Fibroblast of the aortic adventitia (primary cell): Measurements from ENCODE around the gene FCGR1A. TPM values are rescaled to one million over a fixed set of nuclear protein-coding genes. Genes with fewer than 3 reads are reported as not detected.
"Not testable (repeated sequence)": the region's sequence is repeated elsewhere in the genome, so short reads cannot be mapped to it uniquely, and the experiment has no call there.

Source experiments
- DNase-seq: peaks from one replicate; pipeline ENCODE4 v3.0.0-alpha.2; 2010; ENCODE audit warnings: low read depth
- H3K4me3 ChIP-seq: 2 replicates; pipeline ENCODE4 v1.5.1; 2011; ENCODE audit warnings: low read depth, mild to moderate bottlenecking, control low read depth, low read length, moderate library complexity
- total RNA-seq: library from RNA; depleted of rRNA; stranded (reverse); fragments of >200 nt; gene quantifications from 2 replicates; pipeline ENCODE4 v1.2.3, GENCODE V29; 2012; ENCODE audit warnings: low replicate concordance

FCGR1A gene
- total RNA-seq, 1 donor, result not detected

DNA sequence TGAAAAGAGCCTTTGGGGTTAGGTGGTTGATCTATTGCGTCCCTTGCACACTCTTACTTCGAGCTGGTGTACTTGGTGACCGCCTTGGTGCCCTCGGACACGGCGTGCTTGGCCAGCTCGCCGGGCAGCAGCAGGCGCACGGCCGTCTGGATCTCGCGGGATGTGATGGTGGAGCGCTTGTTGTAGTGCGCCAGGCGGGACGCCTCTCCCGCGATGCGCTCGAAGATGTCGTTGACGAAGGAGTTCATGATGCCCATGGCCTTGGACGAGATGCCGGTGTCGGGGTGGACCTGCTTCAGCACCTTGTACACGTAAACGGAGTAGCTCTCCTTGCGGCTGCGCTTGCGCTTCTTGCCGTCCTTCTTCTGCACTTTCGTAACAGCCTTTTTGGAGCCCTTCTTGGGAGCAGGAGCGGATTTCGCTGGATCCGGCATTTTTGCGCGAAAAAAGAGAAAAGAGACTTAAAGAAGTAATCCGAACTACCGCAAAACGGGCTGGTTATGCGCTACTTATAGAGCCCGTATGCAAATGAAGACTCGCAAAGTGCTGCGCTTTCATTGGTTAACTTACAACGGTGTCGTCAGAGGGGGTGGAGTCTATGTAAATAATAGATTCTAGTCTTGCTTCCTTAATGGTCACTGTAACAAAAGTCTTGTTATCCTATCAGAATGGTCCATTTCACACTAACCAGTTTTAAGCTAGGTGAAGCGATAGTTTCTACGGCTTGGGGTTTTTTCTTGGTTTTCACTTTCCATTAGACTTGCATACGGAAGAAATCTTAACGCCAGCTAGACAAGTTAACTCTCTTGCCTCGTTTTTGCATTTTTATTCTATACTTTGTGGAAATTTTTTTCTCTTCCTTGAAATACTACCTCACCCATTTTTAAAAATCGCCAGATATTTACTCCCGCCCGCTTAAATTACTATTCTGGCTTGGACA is 29.7 kb downstream of the FCGR1A start:
- peak overlapping the region; percentile 63 for H3K4me3 ChIP-seq
- peak; percentile 96 for DNase-seq

GRCh38 chr1:149812893-149813801 is 30.7 kb downstream of the FCGR1A start:
- DNase-seq, result peak; percentile 81
- H3K4me3 ChIP-seq, result peak overlapping the region; percentile 55

DNA sequence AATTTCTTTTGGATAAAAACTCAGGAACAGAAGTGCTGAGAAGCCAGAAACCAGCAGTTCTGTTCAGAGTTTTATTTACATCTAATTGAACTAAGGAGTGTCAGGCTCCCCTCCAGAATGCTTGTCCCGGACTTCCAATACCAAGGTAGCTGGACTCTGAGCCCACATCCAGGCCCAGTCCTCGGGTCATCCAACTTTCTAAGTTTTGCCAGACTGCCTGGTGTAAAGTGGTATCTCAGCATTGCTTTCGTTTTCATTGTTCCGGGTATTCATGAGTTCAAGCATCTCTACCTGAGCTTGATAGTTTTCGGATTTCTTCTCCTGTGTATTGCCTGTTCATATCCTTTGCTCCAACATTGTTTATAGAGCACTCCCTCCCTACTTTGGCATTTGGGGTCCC is 37.9 kb downstream of the FCGR1A start:
- not testable (repeated sequence) for DNase-seq, H3K4me3 ChIP-seq

- not testable (repeated sequence) for H3K4me3 ChIP-seq, DNase-seq
Measured at GRCh38 chr1:149826555-149826954, 44.1 kb downstream of the FCGR1A start.

DNA sequence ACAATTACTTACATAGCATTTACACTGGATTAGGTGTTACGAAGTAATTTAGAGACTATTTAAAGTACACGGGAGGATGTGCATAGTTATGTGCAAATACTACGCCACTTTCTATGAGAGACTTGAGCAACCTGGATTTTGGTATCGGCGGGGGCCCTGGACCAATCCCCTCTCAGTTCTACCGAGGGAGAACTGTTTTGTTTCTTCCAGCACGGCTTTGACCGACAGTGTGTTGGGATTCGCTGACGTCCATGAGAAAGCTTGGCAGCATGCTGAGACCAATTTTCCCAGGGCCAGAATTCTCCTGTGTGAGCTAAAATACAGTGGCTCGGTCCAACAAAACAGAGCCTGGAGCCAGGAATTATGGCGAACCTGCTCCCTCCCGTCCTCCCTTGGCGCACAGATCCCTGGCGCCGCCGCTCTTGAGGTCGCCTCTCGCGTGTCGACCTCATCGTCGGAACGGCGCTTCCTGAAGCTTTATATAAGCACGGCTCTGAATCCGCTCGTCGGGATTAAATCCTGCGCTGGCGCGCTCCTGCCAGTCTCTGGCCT is 49.3 kb downstream of the FCGR1A start:
- not testable (repeated sequence) for H3K4me3 ChIP-seq, DNase-seq

DNA sequence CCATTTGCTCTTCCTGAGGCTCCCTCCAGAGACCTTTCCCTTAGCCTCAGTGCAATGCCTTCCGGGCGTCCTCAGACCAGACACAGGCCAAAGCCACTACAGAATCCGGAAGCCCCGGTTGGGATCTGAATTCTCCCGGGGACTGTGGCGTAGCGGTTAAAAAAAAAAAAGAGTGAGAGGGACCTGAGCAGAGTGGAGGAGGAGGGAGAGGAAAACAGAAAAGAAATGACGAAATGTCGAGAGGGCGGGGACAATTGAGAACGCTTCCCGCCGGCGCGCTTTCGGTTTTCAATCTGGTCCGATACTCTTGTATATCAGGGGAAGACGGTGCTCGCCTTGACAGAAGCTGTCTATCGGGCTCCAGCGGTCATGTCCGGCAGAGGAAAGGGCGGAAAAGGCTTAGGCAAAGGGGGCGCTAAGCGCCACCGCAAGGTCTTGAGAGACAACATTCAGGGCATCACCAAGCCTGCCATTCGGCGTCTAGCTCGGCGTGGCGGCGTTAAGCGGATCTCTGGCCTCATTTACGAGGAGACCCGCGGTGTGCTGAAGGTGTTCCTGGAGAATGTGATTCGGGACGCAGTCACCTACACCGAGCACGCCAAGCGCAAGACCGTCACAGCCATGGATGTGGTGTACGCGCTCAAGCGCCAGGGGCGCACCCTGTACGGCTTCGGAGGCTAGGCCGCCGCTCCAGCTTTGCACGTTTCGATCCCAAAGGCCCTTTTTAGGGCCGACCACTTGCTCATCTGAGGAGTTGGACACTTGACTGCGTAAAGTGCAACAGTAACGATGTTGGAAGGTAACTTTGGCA is 50.0 kb downstream of the FCGR1A start:
- H3K4me3 ChIP-seq, DNase-seq: not testable (repeated sequence)

GRCh38 chr1:149833144-149833543 is 50.6 kb downstream of the FCGR1A start:
- not testable (repeated sequence) for DNase-seq

DNA sequence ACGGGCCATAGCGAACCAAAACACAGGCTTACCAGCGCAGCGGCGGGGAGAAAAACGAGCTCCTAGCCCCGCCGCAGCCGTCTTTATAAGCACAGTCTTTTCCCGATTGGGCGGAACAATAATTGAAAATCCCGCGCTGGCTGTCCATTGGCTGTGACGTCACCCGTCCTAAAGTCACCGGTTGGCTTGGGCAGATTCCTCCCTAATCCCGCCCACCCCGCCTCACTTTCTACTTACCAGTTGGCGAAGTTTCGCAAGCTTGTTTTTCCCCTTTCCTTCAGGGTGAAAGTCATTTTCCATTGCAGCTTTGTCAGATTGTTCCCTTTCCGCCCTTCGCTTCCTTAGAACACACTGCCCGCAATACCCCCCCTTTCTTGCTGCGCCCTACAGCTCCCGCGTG is 58.7 kb downstream of the FCGR1A start:
- H3K4me3 ChIP-seq, DNase-seq: not testable (repeated sequence)

More at GRCh38 chr1:149833144-149833543, 50.6 kb downstream of the FCGR1A start:
- not testable (repeated sequence) for H3K4me3 ChIP-seq

Other genes starting within 250 kb of the FCGR1A start
- not detected in 2 replicates for gene PPIAL4C, start 198.8 kb upstream of the FCGR1A start, total RNA-seq
- 7.0 and 9.4 TPM in 2 replicates for gene BOLA1, start 116.9 kb downstream of the FCGR1A start, total RNA-seq
- 17.4 and 25.0 TPM in 2 replicates for gene SV2A, start 135.2 kb downstream of the FCGR1A start, total RNA-seq
- gene SF3B4, start 145.1 kb downstream of the FCGR1A start, total RNA-seq, result 2.8 and 24.9 TPM in 2 replicates
- 7.3 and 22.1 TPM in 2 replicates for gene MTMR11, start 154.2 kb downstream of the FCGR1A start, total RNA-seq
- 17.7 and 41.7 TPM in 2 replicates for gene OTUD7B, start 228.0 kb downstream of the FCGR1A start, total RNA-seq